Measurements from ENCODE around the gene DNASE1L2. TPM values are rescaled to one million over a fixed set of nuclear protein-coding genes. Genes with fewer than 3 reads are reported as not detected.

DNASE1L2 gene
- total and polyA plus RNA-seq, 2 of the 8 experiments (the other 6 are each of a cell fraction or from before 2014, with no cell fraction given) = 0.35 to 0.97 TPM

DNA sequence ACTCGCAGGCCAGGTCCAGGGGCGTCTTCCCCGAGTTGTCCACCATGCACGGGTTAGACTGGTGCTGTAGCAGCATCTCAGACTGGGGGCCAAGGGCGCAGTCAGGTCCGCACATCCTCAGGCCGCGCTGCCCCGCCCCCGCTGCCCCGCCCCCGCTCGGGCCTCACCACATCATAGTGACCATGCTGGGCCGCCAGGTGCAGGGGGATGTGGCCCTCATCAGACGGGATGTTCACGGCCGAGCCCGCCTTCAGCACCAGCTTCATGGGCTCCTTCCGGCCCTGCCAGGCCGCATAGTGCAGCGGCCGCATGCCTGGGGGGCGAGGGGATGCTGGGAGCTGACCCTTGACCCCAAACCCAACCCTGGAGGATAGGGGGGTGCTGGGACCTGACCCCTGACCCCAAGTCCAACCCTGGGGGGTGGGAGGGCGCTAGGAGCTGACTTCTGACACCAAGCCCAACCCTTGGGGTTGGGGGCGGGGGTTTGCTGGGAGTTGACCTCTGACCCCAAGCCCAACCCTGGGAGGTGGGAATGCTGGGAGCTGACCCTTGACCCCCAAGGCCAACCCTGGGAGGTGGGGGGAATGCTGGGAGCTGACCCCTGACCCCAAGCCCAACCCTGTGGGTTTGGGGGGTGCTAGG is 46.9 kb upstream of the DNASE1L2 start:
- Histone ChIP-seq H3K23ac (ENCODE audit: insufficient read length) (no peak overlapping the region), H3K4me1 (replicated peaks in 1 of 4; ENCODE audit: control insufficient read depth in 3 of 4, insufficient read depth in 4 of 4, low read length in 3 of 4) (no peaks in the 10 kb centered on the region; a peak in 1 of 7 replicates), H4K8ac (ENCODE audit: extremely low read depth, insufficient read depth, low read length) (no peak overlapping the region; the same call in 1 of the 2 replicates), H3K79me2 (ENCODE audit: control insufficient read depth in 1 of 2, insufficient read depth in 2 of 2, low read length in 2 of 2) (no peaks in the 10 kb centered on the region), H2BK5ac (ENCODE audit: low read depth, low read length) (no peak overlapping the region), H3K27me3 (replicated peaks in 1 of 4; ENCODE audit: control insufficient read depth in 3 of 4, extremely low read depth in 1 of 4, insufficient read depth in 3 of 4, low read length in 3 of 4) (no peaks in the 10 kb centered on the region), H3K27ac (ENCODE audit: low read depth, low read length) (no peak overlapping the region), H3K4ac (replicated peaks; ENCODE audit: insufficient read length, low read depth, low read length) (no peak overlapping the region), H2BK15ac (ENCODE audit: low read length) (no peak overlapping the region), H4K20me1 (replicated peaks in 1 of 2; ENCODE audit: control insufficient read depth in 1 of 2, insufficient read depth in 2 of 2, low read length in 2 of 2) (peaks cover under 1 to 8% of the 10 kb centered on the region in 2 experiments), H3K9ac (replicated peaks in 1 of 4; ENCODE audit: extremely low read depth in 1 of 4, low read depth in 3 of 4, low read length in 3 of 4) (no peak overlapping the region), H2AK5ac (ENCODE audit: low read depth, low read length) (no peak overlapping the region), H3K36me3 (ENCODE audit: control insufficient read depth in 2 of 4, insufficient read depth in 4 of 4, low read length in 3 of 4) (no peaks in the 10 kb centered on the region), H3K14ac (ENCODE audit: insufficient read length) (no peak overlapping the region), H2BK12ac (ENCODE audit: low read depth, low read length) (no peak overlapping the region), H3K9me3 (ENCODE audit: insufficient read depth in 2 of 2, low read depth in 1 of 2, low read length in 1 of 2) (no peaks in the 10 kb centered on the region), H2BK120ac (replicated peaks; ENCODE audit: low read depth, low read length) (no peak overlapping the region), H4K91ac (replicated peaks; ENCODE audit: insufficient read length, low read length) (no peak overlapping the region), H2BK20ac (ENCODE audit: low read length) (no peak overlapping the region), H4K5ac (ENCODE audit: insufficient read length, low read depth, low read length) (no peak overlapping the region), H2AFZ (ENCODE audit: low read length) (no peak overlapping the region), H3K56ac (replicated peaks; ENCODE audit: insufficient read length, low read depth, low read length) (no peak overlapping the region), H3K4me3 (ENCODE audit: extremely low read depth in 1 of 4, insufficient read depth in 2 of 4, low read depth in 3 of 4, low read length in 4 of 4) (no peak overlapping the region), H3K23me2 (ENCODE audit: low read depth, low read length) (no peaks in the 10 kb centered on the region), H3K4me2 (ENCODE audit: insufficient read depth in 1 of 2, low read depth in 2 of 2, low read length in 2 of 2) (no peak overlapping the region), H3K79me1 (ENCODE audit: low read depth, low read length) (no peaks in the 10 kb centered on the region), H3K18ac (ENCODE audit: extremely low read depth, low read length) (no peak overlapping the region)
- FAIRE-seq = no peak
- DNase-seq (ENCODE audit: low read depth in 1 of 2, low spot score in 2 of 2) = no peak
- ChIA-PET POLR2A (ENCODE audit: partially characterized antibody) (interaction anchor here (0.6 to 2.2 kb wide), 8 partner anchors 9 to 280 kb away, joined by 3 to 12 read pairs (median 4); partner anchors contain the start of genes ECI1 and TRAF7), CTCF (ENCODE audit: partially characterized antibody) (interaction anchor here (0.7 to 1.9 kb wide), 4 partner anchors 20 to 49 kb away, joined by 3 to 4 read pairs (median 3); no protein-coding TSS in a partner anchor)
- WGBS, 2 experiments (ENCODE audit: extremely low coverage in 1 of 2, insufficient coverage in 1 of 2, insufficient read length in 1 of 2, insufficient replicate concordance in 2 of 2, low coverage in 1 of 2, low lambda C conversion rate in 2 of 2, missing lambda C conversion rate in 1 of 2) = 92% methylated on average over 16 of the region's 25 CpGs; no CpG with 5 or more reads in 1 of the 2 experiments
- no peak for TF ChIP-seq EZH2 (IDR thresholded peaks at IDR 0.05; ENCODE audit: low read depth, low read length, severe bottlenecking)
- no peak for TF ChIP-seq TCF12 (IDR thresholded peaks at IDR 0.05; ENCODE audit: low read depth, low read length)
- no peak for TF ChIP-seq HDAC6 (IDR thresholded peaks at IDR 0.05; ENCODE audit: low read depth, low read length)
- no peak for TF ChIP-seq NRF1 (IDR thresholded peaks at IDR 0.05; ENCODE audit: low read depth, low read length)
- no peak for TF ChIP-seq KDM1A (IDR thresholded peaks at IDR 0.05; ENCODE audit: borderline replicate concordance, low read length)
- TF ChIP-seq, protein P1, sequence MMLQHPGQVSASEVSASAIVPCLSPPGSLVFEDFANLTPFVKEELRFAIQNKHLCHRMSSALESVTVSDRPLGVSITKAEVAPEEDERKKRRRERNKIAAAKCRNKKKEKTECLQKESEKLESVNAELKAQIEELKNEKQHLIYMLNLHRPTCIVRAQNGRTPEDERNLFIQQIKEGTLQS (IDR thresholded peaks at IDR 0.05; ENCODE audit: insufficient read depth, low read depth, low read length) = no peak
- no peak for TF ChIP-seq JUND (IDR thresholded peaks at IDR 0.05; ENCODE audit: low read length)
- no peak for TF ChIP-seq POLR2A (IDR thresholded peaks at IDR 0.05; ENCODE audit: control extremely low read depth in 1 of 2, low read depth in 2 of 2, low read length in 2 of 2)
- no peak for TF ChIP-seq CBX8 (IDR thresholded peaks at IDR 0.05; ENCODE audit: borderline replicate concordance, low read depth, low read length)
- no peak for TF ChIP-seq SUZ12 (IDR thresholded peaks at IDR 0.05; ENCODE audit: low read length)
- no peak for TF ChIP-seq GABPA (IDR thresholded peaks at IDR 0.05; ENCODE audit: borderline replicate concordance, insufficient read depth, low read length)
- no peak for TF ChIP-seq KDM5A (IDR thresholded peaks at IDR 0.05; ENCODE audit: low read length)
- no peak for TF ChIP-seq SAP30 (IDR thresholded peaks at IDR 0.05; ENCODE audit: insufficient read depth, insufficient replicate concordance, low read length)

Data from H1 (cell line).